MV-4-11 (cell line): ENCODE results near the gene ARHGEF10L.

ENCODE experiments used
- DNase-seq: peaks from one replicate; lab custom pipeline; 2025; lab: John Stamatoyannopoulos, UW

ARHGEF10L gene

DNA sequence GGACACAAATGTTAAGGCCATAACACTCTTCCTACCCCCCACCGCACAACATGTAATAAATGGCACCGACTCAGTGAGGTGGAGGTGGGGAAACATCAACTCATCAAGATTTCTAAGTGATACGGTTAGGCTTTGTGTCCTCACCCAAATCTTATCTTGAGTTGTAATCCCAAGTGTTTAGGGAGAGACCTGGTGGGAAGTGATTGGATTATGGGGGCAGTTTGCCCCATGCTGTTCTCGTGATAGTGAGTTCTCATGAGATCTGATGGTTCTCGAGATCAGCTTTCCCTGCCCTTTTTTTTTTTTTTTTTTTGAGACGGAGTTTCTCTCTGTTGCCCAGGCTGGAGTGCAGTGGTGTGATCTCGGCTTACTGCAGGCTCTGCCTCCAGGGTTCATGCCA, 164.7 kb downstream of the ARHGEF10L start:
- no peak for DNase-seq

- DNase-seq, result no peak
These were observed 166.9 kb downstream of the ARHGEF10L start for GRCh38 chr1:17706445-17706844.

DNA sequence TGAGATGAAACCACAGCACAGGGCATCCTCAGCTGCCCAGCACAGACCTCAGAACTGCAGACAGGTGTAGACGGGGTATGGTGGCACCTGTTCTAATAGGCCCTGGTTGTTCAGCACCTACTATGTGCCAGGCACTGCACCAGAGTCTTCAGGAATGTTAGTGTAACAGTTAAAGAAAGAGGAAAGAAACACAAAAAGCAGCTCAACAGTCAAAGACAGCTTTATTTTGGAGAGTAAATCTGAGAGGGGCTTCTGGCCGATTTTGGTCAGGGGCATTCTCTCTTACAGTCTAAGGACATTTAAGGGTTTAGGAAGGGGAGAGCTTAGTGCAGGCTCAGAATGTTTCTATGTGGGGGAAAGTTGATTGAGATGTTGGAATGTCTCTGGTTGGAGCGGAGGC, 170.5 kb downstream of the ARHGEF10L start:
- DNase-seq, result no peak

DNA sequence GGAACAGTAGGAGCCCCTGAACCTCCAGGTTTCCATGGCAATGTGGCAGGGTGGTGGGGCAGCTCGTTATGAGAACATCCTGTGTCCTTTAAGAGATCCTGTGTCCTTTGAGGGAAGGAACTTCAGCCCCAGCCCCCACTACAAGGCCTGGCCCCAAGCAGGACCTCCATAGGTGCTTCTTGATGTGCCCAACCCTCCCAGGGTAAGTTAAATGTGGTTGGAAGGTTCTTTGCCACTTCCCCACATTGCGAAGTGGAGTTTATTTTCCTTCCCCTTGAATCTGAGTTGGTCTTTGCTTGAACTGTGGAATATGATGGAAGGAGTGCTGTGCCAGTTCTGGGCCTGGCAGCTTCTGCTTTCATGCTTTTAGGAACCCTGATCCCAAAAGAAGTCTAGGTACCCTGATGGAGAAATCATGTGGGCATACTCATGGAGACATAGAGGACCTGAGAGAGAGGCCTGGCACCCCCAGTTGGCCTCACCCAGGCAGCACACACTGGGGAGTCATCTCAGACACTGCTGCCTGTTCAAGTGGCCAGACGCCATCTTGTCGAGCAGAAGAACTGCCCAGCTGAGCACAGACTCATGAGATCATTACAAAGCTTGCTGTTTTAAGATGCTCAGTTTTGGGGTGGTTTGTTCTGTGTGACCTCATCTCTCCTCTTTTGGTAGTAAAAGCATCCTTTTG, 171.5 kb downstream of the ARHGEF10L start:
- DNase-seq, result no peak

DNA sequence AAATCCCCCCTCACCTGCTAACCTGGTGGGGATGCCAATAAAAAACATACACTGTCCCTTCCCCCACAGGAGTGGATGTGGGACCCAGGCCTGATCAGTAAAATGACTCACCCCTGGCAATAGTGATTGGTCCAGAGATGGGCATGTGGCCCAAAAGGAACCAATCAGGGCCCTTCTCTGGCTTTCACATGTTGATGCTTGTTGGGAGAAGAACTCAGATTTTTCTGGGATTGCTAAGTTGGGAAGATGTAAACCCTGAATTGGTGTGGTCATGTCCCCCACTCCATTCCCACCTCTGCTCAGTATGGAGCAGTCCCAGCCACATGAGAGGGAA, 172.0 kb downstream of the ARHGEF10L start:
- DNase-seq, result no peak

DNA sequence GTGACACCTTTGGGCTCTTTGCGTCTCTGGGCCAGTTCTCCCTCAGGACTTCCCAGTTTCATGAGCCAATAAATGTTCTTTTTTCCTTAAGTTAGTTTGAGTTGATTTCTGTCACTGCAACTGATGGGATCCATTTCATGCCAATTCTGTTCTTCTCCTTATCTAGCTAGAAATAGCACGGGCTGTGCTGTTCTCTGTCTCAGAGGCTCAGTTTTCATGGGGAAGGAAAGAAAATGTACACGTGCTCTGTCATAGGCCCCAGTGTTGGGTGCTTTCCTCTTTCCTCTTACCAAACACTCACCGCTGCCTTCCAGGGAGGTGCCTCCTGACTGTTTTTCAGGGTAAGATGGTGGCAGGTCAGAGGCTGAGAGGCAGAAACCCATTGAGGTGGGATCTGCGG, 172.4 kb downstream of the ARHGEF10L start:
- DNase-seq, result no peak

- no peak for DNase-seq
These were observed 174.5 kb downstream of the ARHGEF10L start for GRCh38 chr1:17713993-17714392.

GRCh38 chr1:17717594-17718535, 178.4 kb downstream of the ARHGEF10L start:
- DNase-seq, result no peak

GRCh38 chr1:17719874-17720273, 180.4 kb downstream of the ARHGEF10L start:
- no peak for DNase-seq

DNA sequence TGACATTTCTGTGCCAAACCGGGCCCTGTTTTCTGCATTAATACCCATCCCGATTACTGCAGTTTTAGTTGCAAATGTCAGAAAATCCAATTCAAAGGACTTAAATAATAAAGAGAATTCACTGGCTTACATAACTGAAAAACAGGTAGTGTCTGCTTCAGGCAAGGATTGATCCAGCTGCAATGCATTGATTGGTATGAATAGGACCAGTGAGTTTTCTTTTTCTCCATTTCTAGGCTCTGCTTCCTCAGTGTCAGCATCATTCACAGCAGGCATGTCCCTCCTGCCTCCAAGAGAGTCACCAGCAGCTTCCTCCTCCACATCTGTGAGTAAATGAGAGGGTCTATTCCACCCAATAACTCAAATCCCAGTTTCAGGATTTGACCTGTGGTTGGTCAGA, 181.9 kb downstream of the ARHGEF10L start:
- DNase-seq, result no peak

DNA sequence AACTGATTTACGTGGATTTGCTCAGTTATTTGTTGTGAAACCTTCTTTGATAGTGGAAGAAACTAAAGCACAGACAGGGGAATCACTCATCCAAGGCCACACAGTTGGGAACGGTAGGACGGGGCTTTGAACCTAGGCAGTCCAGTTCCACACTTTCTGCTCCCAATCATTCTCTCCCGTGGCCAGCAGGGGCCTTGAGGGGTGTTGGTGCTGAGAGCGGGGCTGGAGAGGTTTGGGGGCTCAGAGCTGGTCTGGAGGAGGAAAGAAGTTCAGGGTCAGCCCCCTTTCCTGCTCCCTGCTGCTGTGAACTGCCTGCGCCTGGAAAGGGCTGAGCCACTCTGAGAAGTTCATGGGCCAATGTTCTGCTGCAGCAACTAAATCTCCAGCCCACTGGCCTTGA, 184.2 kb downstream of the ARHGEF10L start:
- no peak for DNase-seq

DNA sequence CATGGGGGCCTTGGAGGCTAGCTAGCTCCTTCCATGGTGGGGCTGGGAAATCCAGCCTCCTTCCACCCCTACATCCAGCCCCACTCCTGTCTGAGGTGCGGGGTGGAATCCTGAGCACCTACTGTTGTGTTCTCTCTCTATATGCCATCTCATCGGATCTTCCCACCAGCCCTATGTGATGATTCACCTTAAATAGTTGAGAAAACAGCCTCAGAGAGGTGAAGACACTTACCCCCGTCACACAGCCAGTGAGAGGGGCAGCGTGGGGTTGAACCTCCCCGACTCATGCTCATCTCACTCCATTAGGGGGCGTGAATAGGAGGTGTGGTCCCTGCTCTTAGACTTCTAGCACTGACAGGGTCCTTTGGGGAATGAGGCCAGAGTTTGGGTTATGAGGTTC, 184.7 kb downstream of the ARHGEF10L start:
- DNase-seq, result no peak

- no peak for DNase-seq
These were observed 185.7 kb downstream of the ARHGEF10L start for GRCh38 chr1:17725084-17725719.

DNA sequence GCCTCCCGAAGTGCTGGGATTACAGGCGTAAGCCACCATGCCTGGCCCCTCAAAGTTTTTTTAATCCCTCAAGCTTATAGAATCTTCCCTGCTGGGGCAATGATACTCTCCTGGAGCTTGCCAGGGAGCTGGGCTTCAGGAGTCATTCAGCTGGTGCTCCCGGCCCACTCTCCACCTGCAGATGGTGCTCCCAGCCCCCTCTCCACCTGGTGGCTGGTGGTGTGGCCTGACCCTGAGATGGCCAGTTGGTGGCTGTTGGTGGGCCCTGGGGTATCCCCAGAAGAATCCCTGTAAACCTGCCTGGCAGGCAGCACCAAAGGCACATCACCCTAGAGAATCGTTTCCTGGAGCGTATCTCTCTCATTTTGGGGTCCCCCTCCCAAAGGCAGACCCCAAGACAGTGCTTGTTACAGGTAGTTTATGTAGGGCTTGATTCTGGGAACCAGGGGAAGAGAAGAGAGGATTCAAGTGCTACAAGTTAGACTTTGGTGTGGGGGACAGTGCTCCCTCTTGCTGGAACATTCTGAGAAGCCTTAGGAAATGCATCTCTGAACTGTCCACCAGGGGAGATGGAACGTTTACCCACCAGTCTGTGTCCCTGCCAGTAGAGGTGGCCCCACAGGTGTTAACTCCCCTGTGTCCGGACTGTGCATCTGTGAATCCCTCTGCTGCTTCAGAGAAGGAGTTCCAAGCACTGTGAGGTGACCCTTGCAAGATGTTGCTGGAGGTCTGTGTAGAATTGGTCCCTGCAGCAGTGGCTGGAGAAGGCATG, 186.5 kb downstream of the ARHGEF10L start:
- DNase-seq, result no peak

DNA sequence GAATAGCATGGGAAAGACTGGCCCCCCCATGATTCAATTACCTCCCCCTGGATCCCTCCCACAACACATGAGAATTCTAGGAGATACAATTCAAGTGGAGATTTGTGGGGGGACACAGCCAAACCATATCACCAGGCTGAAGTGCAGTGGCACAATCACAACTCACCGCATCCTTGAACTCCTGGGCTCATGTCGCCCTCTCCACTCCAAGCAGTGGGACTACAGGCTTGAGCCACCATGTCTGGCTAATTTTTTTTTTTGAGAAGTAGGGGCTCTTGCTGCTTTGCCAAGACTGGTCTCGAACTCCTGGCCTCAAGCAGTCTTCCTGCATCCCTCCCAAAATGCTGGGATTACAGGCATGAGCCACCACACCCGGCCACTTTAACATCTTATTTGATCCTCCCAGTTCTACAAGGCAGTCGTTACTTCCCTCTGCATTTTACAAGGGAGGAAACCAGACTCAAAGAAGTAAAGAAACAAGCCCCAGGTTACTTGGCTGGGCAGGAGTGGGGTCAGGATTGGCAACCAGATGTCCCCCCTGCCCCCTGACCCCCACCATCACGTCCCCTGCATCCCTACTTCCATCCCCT, 188.7 kb downstream of the ARHGEF10L start:
- DNase-seq, result no peak

DNA sequence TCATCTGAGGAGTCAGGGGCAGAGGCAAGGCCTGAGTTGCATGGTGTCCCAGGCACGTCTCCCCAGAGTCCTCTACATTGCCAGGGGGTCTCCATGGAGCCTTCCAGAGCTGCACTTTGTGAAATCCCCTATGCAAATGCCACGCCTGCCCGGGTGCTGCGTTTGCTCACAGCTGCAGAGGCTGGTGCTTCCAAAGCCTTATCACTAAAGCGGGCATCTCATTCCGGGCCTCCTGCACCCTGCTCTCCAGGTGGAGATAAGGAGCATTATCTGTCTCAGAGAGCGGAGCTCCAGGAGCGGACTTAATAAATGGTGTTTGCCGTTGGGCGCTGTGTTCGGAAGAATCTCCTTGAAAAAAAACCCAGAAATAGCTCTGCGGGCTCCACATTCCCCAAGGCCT, 189.8 kb downstream of the ARHGEF10L start:
- DNase-seq, result no peak

- DNase-seq, result no peak
These were observed 190.4 kb downstream of the ARHGEF10L start for GRCh38 chr1:17729909-17730308.

DNA sequence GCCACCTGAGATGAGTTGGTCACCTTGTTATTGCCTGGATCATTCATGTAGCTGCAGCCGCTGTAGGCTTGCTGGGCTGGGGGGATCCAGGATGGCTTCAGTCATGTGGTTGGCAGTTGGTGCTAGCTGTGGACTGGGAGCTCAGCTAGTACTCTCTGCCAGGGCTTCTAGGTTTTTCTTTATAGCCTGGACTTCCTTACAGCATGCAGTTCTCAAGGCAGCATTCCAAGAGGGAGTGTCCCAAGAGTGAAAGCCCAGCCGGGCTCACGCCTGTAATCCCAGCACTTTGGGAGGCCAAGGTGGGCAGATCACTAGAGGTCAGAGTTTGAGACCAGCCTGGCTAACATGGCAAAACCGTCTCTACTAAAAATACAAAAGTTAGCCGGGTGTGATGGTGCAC, 192.0 kb downstream of the ARHGEF10L start:
- no peak for DNase-seq

- DNase-seq, result no peak
These were observed 193.0 kb downstream of the ARHGEF10L start for GRCh38 chr1:17732475-17732874.

- DNase-seq, result no peak
These were observed 194.2 kb downstream of the ARHGEF10L start for GRCh38 chr1:17733661-17734060.

- no peak for DNase-seq
These were observed 195.1 kb downstream of the ARHGEF10L start for GRCh38 chr1:17734609-17735008.

DNA sequence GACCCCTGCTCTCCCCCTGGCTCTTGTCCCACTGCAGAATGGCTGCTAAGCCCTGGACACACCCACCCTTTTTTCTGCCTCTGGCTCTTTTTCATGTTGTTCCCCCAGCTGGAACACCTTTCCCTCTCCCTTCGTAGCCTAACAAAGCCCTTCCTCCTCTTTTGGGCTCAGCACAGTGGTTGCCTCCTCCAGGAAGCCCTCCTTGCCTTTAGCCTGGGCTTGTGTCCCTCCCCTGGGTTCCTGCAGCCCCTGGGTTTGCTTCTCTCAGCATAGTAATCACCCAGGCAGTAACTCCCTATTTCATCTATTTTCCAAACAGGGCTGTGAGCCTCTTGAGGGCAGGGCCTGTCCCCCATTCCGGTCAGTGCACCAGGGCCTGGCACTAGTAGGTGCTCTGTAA, 195.8 kb downstream of the ARHGEF10L start:
- no peak for DNase-seq
